Stimulated activated CD8-positive, alpha-beta memory T cell treated with anti-CD3 and anti-CD28 coated beads, Interleukin-15, amount 100 ng/mL, for 4 hours (primary cell): ENCODE measurements around the gene PEX26.
"Not testable (repeated sequence)": the region's sequence is repeated elsewhere in the genome, so short reads cannot be mapped to it uniquely, and the experiment has no call there.

Experiments used
- DNase-seq, 2 donors: peaks; one replicate each; pipeline ENCODE4 v3.0.0-alpha.2; 2020; ENCODE audit warnings: low read depth in 2 of 2

Gene PEX26

DNA sequence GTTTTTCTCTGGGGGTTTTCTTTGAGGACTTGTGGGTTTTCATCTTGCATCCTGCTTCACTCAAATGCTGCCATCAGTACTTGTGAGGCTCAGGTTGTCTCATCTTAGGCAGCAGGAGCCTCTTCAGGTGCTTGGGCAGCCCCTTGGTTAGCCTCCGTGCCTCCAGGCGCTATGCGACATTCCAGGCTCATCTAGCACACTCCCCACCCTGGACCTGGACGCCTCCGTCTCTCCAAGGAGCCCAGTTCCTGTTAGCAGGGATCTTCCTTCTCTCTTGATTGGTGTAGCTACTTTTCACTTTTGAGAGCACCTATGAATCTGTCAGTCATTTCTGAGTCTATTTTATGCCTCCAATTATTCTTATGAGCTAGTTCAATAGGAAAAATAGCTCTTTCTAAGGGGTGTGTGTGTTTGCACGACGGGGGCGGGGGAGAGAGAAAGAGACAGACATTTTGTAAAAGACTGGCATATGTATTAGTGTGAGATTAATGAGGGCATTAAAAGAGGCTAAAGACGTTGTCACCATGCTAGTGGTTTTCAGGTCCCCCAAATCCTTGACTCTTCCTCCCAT is 40.6 kb downstream of the PEX26 start:
- DNase-seq = no peak

DNA sequence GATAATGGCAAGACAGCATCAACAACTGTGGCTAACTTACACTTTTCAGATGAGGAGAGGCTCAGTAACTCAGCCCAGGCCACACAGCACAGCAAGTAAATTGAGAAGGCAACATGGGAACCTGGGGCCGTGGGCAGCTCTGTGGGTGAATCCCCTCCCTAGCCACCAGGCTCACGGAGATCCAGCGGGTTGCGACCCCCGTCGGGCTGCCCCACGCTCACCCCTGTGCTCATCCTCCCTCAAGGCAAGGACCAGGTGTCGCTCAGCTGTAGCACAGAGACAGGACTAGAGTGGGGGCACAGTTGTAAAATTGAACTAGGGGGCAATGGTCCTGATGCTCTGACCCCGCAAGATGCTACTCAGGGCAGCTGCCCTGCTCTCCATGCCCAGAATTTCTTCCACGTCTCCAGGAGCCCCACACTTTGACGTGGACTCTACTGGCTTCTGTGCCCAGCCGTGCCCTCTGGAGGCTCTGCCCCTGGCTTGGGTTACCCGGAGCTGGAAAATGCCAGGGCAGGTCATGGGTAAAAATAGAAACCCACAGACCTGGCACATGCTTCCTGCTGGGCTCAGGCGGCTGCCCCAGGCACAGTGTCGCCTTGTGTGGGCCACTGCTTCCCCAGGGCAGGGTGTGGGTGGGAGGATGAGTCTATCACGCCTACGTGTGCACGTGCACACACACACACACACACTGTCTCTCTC is 41.8 kb downstream of the PEX26 start:
- no peak for DNase-seq

DNA sequence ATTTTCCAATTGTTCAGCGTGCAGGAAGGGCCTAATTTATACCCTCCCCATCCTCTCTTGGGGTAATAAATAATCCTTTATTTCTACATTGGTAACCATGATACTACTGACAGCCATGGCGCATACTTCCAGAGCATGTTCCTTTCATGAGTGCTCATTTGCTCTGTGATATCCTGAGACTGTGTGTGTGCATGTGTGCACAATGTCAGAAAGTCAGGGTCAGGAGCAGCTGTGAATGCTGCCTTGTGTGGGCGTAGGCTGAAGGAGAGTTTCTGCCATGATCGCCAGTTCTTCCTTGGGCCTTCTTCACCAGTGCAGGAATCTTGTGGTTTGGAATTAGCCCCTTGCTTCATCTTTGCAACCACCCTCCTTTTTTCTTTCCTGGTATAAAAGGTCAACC is 43.1 kb downstream of the PEX26 start:
- DNase-seq = no peak

DNA sequence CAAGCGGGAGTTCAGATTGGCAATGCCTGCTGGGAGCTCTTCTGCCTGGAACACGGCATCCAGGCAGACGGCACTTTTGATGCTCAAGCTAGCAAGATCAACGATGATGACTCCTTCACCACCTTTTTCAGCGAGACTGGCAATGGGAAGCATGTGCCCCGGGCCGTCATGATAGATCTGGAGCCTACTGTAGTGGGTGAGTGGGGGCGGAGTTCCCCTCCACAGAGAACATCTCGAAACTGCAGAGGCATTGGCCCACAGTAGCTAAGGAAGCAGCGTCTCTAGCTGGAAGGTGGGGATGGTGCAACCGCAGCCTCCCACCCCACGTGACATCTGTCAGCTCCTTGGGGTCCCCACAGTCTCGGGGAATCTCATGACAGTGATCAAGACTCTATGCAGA is 43.7 kb downstream of the PEX26 start:
- DNase-seq = no peak

DNA sequence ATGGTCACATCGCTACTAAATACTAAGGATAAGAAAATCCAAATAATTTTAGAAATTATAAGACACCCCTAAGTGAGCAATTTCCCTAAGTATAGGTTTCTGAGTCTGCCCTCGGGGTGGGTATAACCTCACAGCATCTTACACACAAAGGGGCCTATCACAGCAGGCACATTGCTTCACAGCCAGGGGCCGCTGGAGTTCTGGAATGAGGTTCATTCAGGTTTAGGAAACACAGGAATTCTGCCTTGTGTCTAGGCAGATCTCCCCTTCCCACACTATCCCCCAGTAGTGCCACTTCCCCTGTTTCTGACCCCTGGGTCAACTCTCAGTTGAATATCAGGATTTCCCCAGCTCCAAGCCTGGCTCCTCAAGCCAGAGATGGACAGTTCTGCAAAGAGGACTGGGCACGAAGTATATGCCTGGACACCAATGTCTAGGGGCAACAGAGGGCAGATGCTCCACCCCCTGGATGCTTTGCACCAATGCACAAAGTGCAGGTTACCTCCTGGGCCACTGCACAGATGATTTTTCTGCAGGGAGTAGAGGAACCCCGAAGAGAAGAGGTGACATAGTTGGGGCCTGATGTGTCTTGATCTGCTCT is 44.3 kb downstream of the PEX26 start:
- DNase-seq = no peak

DNA sequence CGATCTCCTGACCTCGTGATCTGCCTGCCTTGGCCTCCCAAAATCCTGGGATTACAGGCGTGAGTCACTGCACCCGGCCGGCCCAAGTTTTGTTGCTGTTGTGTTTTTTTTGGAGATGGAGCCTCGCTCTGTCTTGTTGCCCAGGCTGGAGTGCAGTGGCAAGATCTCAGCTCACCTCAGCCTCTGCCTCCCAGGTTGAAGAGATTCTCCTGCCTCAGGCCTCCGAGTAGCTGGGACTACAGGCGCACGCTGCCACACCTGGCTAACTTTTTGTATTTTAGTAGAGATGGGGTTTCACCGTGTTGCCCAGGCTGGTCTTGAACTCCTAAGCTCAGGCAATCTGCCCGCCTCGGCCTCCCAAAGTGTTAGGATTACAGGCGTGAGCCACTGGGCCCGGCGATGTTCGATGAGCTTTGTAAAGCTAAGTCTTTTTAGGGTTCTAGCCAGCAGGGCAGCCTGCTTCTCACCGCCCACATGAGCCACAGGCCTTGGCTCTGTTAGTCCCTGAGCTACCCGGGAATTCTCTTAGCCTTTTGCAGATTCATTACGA is 45.8 kb downstream of the PEX26 start:
- DNase-seq = not testable (repeated sequence)

DNA sequence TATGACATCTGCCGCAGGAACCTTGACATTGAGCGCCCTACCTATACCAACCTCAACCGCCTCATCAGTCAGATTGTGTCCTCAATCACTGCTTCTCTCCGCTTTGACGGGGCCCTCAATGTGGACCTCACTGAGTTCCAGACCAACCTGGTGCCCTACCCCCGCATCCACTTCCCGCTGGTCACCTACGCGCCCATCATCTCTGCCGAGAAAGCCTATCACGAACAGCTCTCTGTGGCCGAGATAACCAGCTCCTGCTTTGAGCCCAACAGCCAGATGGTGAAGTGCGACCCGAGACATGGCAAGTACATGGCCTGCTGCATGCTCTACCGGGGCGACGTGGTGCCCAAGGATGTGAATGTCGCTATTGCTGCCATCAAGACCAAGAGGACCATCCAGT is 48.8 kb downstream of the PEX26 start:
- DNase-seq = no peak

DNA sequence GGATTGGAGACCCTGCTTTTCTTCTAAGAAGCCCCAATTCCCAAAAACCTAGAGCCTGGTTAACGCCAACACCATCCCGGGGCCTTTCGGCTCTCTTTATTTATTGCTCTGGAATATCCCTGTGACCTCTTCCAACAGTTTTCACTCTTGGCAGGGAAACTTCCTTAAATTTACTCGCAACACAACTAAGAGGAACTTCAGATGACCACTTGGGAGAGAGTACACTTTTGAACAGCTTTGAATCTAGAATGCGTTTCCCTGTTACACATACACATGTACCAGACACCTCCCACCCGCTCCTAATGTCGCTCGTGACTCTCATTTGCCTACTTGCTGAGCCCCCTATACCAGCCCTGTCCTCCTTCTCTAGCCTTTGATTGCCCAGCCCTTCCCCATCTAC is 52.2 kb downstream of the PEX26 start:
- DNase-seq = no peak

DNA sequence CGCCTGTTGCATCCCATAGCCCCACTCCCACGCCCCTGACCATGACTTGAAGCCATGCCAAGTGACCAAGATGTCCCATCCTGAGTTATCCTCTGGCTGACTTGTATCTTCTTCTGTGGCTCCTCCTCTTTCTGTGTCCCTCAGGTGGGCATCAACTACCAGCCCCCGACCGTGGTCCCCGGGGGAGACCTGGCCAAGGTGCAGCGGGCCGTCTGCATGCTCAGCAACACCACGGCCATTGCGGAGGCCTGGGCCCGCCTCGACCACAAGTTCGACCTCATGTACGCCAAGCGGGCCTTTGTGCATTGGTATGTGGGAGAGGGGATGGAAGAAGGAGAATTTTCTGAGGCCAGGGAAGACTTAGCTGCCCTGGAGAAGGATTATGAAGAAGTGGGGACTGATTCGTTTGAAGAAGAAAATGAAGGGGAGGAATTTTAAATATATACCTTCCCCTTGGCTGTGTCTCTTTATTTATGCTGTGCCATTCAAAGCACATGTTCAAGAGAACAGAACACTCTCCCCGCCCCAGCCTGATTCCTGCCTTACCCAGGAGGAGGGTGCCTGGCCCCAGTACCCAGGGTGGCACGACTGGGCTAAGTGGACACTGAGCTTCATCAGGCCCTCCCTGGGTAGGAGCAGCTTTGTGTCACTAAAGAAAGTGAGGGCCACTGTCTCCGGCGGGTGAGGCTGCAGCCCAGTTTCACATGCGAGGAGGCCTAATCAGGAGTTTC is 53.1 kb downstream of the PEX26 start:
- DNase-seq = no peak

DNA sequence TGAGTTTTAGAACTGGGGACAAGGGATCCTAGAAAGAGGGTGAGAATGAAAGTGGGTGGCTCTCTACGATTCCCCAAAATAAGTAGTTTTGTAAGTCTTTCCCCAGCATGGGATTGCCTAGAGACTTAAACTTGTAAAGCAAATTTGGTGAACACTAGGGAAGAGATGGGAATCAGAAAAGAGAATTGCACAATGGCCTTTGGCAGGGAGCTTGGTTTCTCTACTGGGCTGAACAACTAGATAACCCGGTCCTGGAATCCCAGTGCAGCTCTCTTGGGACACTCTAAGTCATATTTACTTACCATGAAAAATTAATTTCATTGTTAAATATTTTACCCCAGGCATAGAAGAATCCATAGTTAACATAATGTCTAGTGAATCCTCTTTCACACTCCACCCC is 55.7 kb downstream of the PEX26 start:
- DNase-seq = no peak

DNA sequence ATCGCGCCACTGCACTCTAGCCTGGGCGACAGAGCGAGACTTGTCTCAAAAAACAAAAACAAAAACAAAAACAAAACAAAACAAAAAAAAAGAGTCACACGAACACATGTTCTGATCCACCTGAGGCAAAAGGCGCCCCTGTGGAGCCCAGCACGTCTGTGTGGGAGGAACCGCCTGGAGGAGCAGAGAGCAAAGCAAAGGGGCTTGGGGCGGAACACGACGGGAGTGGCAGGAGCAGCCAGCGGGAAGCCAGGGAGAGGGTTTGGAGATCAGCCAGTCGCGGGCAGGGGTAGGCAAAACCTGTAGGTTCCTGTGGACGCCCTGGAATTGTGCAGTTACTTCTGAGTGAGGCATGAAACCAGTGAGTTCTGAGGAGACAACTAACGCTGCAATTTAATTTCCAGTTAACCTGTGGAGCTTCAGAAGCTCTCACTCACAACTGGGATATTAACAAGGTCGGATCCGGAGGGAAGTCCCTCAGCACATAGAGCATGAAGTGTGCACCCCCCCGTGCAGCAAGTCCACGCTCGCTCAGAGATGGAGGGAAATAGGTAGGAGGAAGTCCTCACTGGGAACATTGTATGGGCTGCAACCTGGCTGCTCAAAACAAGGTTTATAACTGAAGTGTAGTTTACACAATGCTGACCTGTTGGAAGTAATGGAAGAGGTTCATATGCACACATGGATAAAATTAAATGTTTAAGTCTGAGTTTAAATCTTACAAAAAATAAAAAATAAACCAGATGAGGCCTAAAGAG is 59.0 kb downstream of the PEX26 start:
- DNase-seq = no peak

DNA sequence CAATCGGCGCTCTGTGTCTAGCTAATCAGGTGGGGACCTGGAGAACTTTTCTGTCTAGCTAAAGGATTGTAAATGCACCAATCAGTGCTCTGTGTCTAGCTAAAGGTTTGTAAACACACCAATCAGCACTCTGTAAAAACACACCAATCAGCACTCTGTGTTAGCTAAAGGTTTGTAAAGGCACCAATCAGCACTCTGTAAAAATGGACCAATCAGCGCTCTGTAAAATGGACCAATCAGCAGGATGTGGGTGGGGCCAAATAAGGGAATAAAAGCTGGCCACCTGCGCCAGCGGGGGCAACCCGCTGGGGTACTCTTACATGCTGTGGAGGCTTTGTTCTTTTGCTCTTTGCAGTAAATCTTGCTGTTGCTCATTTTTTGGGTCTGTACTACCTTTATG is 63.2 kb downstream of the PEX26 start:
- not testable (repeated sequence) for DNase-seq

DNA sequence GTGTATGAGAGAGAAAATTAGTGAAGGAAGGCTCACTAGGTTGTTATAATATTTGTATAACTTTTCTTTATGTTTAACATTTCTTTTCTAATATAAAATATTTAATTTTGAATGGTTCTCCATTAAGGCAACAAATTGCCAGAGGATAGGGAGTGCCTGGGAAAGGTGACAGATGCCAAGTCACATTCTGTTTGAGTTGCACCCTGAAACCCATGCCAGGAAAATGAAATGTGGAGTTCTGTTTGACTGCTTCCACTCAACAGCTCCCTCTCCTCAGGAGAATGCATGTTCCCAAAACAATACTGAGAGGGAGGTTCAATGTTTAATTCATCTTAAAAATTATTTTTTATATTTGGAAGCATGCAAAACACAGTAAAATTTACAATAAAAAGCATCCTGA is 66.3 kb downstream of the PEX26 start:
- no peak for DNase-seq

DNA sequence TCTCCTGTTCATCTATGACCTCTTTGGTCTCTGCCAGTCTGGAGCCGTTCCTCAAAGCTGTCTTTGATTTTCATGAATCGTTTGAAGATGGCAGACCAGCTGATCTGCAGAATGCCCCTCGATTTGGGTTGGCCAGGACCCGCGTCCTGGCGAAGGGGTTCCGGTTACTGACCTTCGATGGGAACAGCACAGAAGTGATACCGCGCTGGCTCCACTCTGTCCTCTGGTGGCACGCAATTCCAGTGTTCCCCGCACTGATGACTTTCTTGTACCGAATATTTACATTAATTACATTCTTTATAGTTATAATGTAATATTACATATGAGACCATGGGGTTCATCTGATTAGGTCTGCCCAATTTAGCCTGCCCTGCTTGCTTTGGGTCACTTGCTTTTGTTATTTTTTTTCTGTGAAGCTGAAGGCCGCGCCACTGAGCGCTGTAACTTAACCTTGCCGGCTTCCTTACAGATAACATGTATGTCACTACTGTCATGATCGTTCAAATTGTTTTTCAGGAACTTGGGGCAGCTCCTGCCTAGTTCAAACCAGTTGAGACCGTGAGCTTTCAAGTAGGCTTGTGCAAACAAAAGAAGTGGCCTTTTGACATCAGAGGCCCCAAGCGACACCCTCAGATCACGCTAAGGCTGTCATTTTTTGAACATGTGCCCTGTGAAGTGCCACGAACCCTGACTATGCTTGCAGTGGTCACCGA is 68.0 kb downstream of the PEX26 start:
- DNase-seq = no peak

DNA sequence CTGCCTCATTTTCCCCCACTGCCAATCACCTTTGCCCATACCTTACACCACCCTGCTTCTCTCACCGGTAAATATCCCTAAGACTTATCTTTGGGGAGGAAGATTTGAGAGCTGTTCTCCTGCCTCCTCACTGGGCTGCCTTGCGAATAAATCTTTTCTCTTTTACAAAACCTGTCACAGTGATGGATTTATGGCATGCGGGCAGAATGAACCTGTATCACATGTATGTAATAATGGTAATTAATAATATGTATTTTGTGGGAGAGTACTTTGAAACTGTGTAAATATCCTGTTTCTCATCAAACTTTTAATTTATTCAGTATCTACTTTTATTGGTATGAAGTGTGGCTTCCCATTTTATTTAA is 68.6 kb downstream of the PEX26 start:
- no peak for DNase-seq

DNA sequence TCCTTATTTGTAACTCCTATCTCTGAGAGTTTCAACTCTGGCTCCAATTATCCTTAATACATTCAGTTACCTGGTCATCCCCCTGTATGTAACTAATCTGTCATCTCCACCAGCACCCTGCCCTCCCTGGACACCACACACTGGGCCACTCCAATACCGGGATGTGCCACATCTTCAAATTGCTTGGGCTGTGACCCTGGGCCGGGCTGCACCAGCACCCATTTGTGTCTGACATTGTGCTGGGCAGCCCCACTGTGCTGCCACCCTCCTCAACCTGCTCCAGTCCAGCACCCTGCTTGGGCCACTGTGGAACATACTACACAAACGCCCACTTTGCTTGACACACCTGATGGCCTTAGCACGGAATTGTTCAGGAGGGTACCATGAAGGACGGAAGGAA is 70.0 kb downstream of the PEX26 start:
- DNase-seq = no peak

DNA sequence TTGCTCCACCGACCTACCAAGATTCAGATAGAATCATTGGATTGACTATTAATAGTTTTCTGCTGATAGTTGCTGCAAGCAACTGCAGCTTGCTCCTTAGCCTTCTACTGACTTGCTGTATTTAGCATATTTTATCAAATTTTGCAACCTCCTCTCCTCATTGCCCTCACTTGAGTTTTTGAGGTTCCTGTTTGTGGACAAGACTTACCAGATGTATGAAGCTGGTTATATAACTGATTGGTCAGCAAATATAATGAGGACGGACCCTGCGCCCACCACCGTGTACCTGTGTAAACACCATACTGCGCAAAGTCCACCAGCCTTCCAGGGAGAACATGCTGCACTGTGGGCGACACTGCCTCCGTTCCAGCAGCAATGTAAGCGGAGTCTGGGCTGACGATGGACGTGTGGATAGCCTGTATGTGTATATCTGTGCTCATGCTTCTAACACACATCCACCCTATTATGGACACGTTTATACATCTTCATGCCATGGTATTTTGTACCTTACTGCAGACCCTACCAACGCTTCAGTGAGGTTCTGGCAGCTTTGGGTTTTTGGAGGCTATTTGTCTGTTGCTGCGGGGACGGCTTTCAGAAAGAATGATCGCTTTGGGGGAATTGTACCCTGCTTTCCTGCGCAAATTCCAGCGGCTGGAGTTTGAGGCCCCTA is 70.6 kb downstream of the PEX26 start:
- DNase-seq = no peak

DNA sequence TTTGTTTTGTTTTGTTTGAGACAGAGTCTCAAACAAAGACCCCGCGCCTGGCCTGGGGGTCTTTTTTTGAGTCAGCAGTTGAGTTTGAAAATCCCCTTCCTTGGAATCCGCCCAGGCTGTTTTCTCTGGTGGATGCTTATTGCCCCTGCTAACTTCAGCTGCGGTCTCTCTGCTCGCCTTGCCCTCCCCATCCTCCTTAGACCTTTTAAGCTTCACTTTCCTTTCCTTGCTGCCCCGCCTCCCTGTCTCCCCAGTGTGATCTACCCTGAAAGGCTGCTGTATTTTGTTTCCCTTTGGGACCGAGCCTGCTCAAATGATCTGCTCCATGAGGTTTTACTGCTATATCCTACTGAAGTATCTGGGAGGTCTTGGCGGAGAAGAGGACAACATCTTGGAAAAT is 74.7 kb downstream of the PEX26 start:
- DNase-seq = no peak

DNA sequence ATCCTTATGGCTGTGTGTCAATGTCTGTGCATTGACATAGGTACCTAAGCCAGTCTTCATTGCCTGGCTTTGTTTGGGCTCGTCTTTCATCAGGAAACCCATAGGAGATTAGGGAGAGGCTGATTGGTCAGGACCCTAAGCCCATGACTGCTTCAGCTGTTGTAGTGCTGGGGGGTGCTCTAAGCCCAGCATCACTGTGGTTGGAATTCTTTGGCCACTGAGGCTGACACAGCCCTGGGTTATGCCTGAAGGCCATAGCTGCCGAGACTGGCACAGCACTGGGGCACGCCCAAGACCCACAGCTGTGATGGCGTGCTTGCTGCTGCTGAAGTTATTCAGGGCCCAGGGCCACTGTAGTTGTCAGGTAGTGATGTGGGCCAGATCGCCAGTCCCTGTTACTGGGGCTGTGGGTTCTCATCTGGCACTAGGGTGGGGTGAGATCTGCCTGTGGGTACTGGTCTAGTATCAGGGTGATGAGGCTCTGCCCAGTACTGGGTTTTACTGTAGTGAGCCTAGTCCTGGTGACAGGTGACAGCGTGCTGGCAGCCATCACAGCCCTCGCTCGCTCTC is 77.1 kb downstream of the PEX26 start:
- no peak for DNase-seq
